SU-DHL-6 (cell line): ENCODE results near the gene MRM2.

Experiments
- H2AFZ ChIP-seq: fragments of 200-600 bp; sonication (generic); 2 replicates; pipeline ENCODE4 v1.6.1; 2014; ENCODE audit warnings: low read depth, mild to moderate bottlenecking, moderate library complexity, mixed read lengths, antibody characterized with exemption, low read length; ENCODE audit not compliant: severe bottlenecking
- H3F3A ChIP-seq: fragments of 200-600 bp; shearing (Covaris generic); 2 replicates; pipeline ENCODE4 v1.6.0; 2016; ENCODE audit warnings: antibody characterized with exemption, mild to moderate bottlenecking; ENCODE audit not compliant: insufficient read depth
- H3K27ac ChIP-seq: fragments of 200-600 bp; sonication (generic); 2 replicates; pipeline ENCODE4 v1.5.1; 2016; ENCODE audit warnings: low read depth, mild to moderate bottlenecking, low read length, moderate library complexity, mixed read lengths
- H3K27me3 ChIP-seq: fragments of 200-600 bp; sonication (generic), shearing (Covaris generic); 2 replicates; pipeline ENCODE4 v1.6.0; 2014; ENCODE audit warnings: mild to moderate bottlenecking, low read length
- H3K36me3 ChIP-seq: fragments of 200-600 bp; sonication (generic); 2 replicates; pipeline ENCODE4 v1.6.1; 2014; ENCODE audit warnings: mild to moderate bottlenecking, low read length, mixed read lengths
- H3K4me2 ChIP-seq: fragments of 300-600, 200-600 bp; shearing (Covaris generic), sonication (generic); 2 replicates; pipeline ENCODE4 v1.6.0; 2014; ENCODE audit warnings: low read length, low read depth, mild to moderate bottlenecking; ENCODE audit not compliant: poor library complexity, severe bottlenecking
- H3K4me3 ChIP-seq: fragments of 200-600 bp; sonication (generic); 2 replicates; pipeline ENCODE4 v1.5.1; 2014; ENCODE audit warnings: antibody characterized with exemption, low read length, mild to moderate bottlenecking, mixed read lengths; ENCODE audit not compliant: insufficient read depth, poor library complexity, severe bottlenecking
- H3K79me2 ChIP-seq: fragments of 200-600 bp; sonication (generic); 2 replicates; pipeline ENCODE4 v1.6.1; 2014; ENCODE audit warnings: mild to moderate bottlenecking, low read length, moderate library complexity; ENCODE audit not compliant: insufficient read depth
- H3K9ac ChIP-seq: fragments of 200-600 bp; sonication (generic); 2 replicates; pipeline ENCODE4 v1.7.0; 2014; ENCODE audit warnings: mild to moderate bottlenecking, low read length
- H3K9me2 ChIP-seq: fragments of 200-600 bp; sonication (generic); replicated peaks from 2 replicates; pipeline ENCODE4 v1.6.1; 2014; ENCODE audit warnings: low read length; ENCODE audit not compliant: insufficient read depth
- H3K9me3 ChIP-seq: fragments of 200-600 bp; sonication (generic); 2 replicates; pipeline ENCODE4 v1.6.1; 2014; ENCODE audit warnings: low read length, mixed read lengths; ENCODE audit not compliant: insufficient read depth
- H4K20me1 ChIP-seq: fragments of 200-600 bp; sonication (generic); 2 replicates; pipeline ENCODE4 v1.6.1; 2014; ENCODE audit warnings: low read depth, mild to moderate bottlenecking, antibody characterized with exemption, low read length, moderate library complexity, mixed read lengths
- CTCF ChIP-seq: fragments of 200-600 bp; sonication (generic); IDR thresholded peaks from one replicate; pipeline ENCODE4 v1.5.1; 2017; ENCODE audit warnings: antibody characterized with exemption, mild to moderate bottlenecking, low read length, moderate library complexity; ENCODE audit not compliant: insufficient read depth, poor library complexity, severe bottlenecking
- EZH2phosphoT487 ChIP-seq: fragments of 200-600 bp; sonication (generic), shearing (Covaris generic); conservative IDR thresholded peaks from 2 replicates; pipeline ENCODE4 v1.6.1; 2018; ENCODE audit warnings: mild to moderate bottlenecking, antibody characterized with exemption, low read length, moderate library complexity, mixed read lengths

Gene MRM2

GRCh38 chr7:2217716-2218443, 24.1 kb downstream of the MRM2 start:
- no peak overlapping the region for H3K27ac ChIP-seq
- no peak overlapping the region for H3K4me3 ChIP-seq
- TF ChIP-seq EZH2phosphoT487 (no peak), CTCF (no peak)
- no peaks in the 10 kb centered on the region; the same call in 1 of the 2 replicates for H3K79me2 ChIP-seq
- no peak overlapping the region for H2AFZ ChIP-seq
- H3K9me3 ChIP-seq: no peaks in the 10 kb centered on the region
- no peaks in the 10 kb centered on the region for H3F3A ChIP-seq
- no peaks in the 10 kb centered on the region for H4K20me1 ChIP-seq
- no peaks in the 10 kb centered on the region for H3K27me3 ChIP-seq
- H3K9ac ChIP-seq: no peak overlapping the region
- H3K9me2 ChIP-seq: no peaks in the 10 kb centered on the region
- H3K36me3 ChIP-seq: peaks cover 3% of the 10 kb centered on the region; the same call in 1 of the 2 replicates
- no peak overlapping the region for H3K4me2 ChIP-seq

GRCh38 chr7:2217206-2217605, 24.8 kb downstream of the MRM2 start:
- Histone ChIP-seq H3F3A (no peaks in the 10 kb centered on the region), H3K27me3 (no peaks in the 10 kb centered on the region), H3K36me3 (peaks cover 7% of the 10 kb centered on the region; the same call in 1 of the 2 replicates), H3K9ac (no peak overlapping the region), H3K4me2 (no peak overlapping the region), H3K4me3 (no peak overlapping the region), H3K27ac (no peak overlapping the region), H2AFZ (no peak overlapping the region), H3K9me2 (no peaks in the 10 kb centered on the region), H3K9me3 (no peaks in the 10 kb centered on the region), H4K20me1 (no peaks in the 10 kb centered on the region), H3K79me2 (no peaks in the 10 kb centered on the region; the same call in 1 of the 2 replicates)
- TF ChIP-seq CTCF: no peak
- no peak for TF ChIP-seq EZH2phosphoT487

GRCh38 chr7:2215851-2216250, 26.2 kb downstream of the MRM2 start:
- peaks cover 7% of the 10 kb centered on the region; the same call in 1 of the 2 replicates for H3K36me3 ChIP-seq

More at GRCh38 chr7:2215851-2216250, 26.2 kb downstream of the MRM2 start:
- Histone ChIP-seq H3K27me3 (no peaks in the 10 kb centered on the region), H3K27ac (no peak overlapping the region), H3K4me3 (no peak overlapping the region), H3K9ac (no peak overlapping the region), H3K9me3 (no peaks in the 10 kb centered on the region), H3K4me2 (no peak overlapping the region), H3K9me2 (no peaks in the 10 kb centered on the region), H3K79me2 (no peaks in the 10 kb centered on the region), H2AFZ (no peak overlapping the region), H4K20me1 (no peaks in the 10 kb centered on the region), H3F3A (no peaks in the 10 kb centered on the region)
- TF ChIP-seq CTCF (no peak), EZH2phosphoT487 (no peak)
